ENCODE measurements around the gene SRPK2.

- TF ChIP-seq POLR2A (IDR thresholded peaks at IDR 0.05; ENCODE audit: low read depth) (no peak), CTCF (IDR thresholded peaks at IDR 0.05) (no peak), POLR2AphosphoS5 (IDR thresholded peaks at IDR 0.05) (no peak), EP300 (IDR thresholded peaks at IDR 0.05) (no peak)
These were observed 82.4 kb downstream of the SRPK2 start for GRCh38 chr7:105306298-105306748.
